DMS153 treated with DMSO at 0.1 percent for 48 hours (cell line): ENCODE data around the gene PLEKHM3.

Experiments
- DNase-seq: peaks from one replicate; lab custom pipeline; 2025; ENCODE audit not compliant: unreplicated experiment; lab: John Stamatoyannopoulos, UW

The PLEKHM3 gene

GRCh38 chr2:207993151-207993763 lies 32.1 kb downstream of the PLEKHM3 start:
- DNase-seq = no peak

- no peak for DNase-seq
These were observed 33.4 kb downstream of the PLEKHM3 start for GRCh38 chr2:207991944-207992343.

- DNase-seq = no peak
These were observed 34.5 kb downstream of the PLEKHM3 start for GRCh38 chr2:207990784-207991183.

- no peak for DNase-seq
These were observed 36.4 kb downstream of the PLEKHM3 start for GRCh38 chr2:207988975-207989374.

GRCh38 chr2:207987025-207987716 lies 38.2 kb downstream of the PLEKHM3 start:
- no peak for DNase-seq

- DNase-seq = no peak
These were observed 40.4 kb downstream of the PLEKHM3 start for GRCh38 chr2:207984765-207985480.

- DNase-seq = no peak
These were observed 41.7 kb downstream of the PLEKHM3 start for GRCh38 chr2:207983641-207984042.

- no peak for DNase-seq
These were observed 47.0 kb downstream of the PLEKHM3 start for GRCh38 chr2:207978177-207978948.

GRCh38 chr2:207975921-207976320 lies 49.4 kb downstream of the PLEKHM3 start:
- DNase-seq = no peak

- DNase-seq = no peak
These were observed 51.1 kb downstream of the PLEKHM3 start for GRCh38 chr2:207974216-207974605.

- DNase-seq = no peak
These were observed 54.5 kb downstream of the PLEKHM3 start for GRCh38 chr2:207970826-207971180.

- DNase-seq = peak; percentile 3
These were observed 55.0 kb downstream of the PLEKHM3 start for GRCh38 chr2:207970147-207970825.

GRCh38 chr2:207969249-207969648 lies 56.1 kb downstream of the PLEKHM3 start:
- no peak for DNase-seq

GRCh38 chr2:207967121-207967520 lies 58.2 kb downstream of the PLEKHM3 start:
- no peak for DNase-seq

GRCh38 chr2:207960911-207961310 lies 64.4 kb downstream of the PLEKHM3 start:
- DNase-seq = no peak

GRCh38 chr2:207960090-207960489 lies 65.2 kb downstream of the PLEKHM3 start:
- DNase-seq = no peak

GRCh38 chr2:207956771-207957170 lies 68.6 kb downstream of the PLEKHM3 start:
- DNase-seq = no peak

- no peak for DNase-seq
These were observed 69.9 kb downstream of the PLEKHM3 start for GRCh38 chr2:207955456-207955855.

- DNase-seq = no peak
These were observed 72.0 kb downstream of the PLEKHM3 start for GRCh38 chr2:207953354-207953753.

GRCh38 chr2:207952564-207953345 lies 72.6 kb downstream of the PLEKHM3 start:
- DNase-seq = no peak
